CD4-positive, alpha-beta T cell treated with Interleukin-12 subunit alpha and Interleukin-12 subunit beta, for 1 hour (primary cell): Measurements from ENCODE around the gene TAS2R41.

Experiments
- DNase-seq: peaks from one replicate; pipeline ENCODE4 v3.0.0-alpha.2; 2020

The TAS2R41 gene

GRCh38 chr7:143477501-143478150, at the start of gene TAS2R41:
TSS of gene TAS2R41 (plus strand) at chr7:143477873. CDS start at chr7:143477873, 0 bp downstream.
- no peak for DNase-seq

DNA sequence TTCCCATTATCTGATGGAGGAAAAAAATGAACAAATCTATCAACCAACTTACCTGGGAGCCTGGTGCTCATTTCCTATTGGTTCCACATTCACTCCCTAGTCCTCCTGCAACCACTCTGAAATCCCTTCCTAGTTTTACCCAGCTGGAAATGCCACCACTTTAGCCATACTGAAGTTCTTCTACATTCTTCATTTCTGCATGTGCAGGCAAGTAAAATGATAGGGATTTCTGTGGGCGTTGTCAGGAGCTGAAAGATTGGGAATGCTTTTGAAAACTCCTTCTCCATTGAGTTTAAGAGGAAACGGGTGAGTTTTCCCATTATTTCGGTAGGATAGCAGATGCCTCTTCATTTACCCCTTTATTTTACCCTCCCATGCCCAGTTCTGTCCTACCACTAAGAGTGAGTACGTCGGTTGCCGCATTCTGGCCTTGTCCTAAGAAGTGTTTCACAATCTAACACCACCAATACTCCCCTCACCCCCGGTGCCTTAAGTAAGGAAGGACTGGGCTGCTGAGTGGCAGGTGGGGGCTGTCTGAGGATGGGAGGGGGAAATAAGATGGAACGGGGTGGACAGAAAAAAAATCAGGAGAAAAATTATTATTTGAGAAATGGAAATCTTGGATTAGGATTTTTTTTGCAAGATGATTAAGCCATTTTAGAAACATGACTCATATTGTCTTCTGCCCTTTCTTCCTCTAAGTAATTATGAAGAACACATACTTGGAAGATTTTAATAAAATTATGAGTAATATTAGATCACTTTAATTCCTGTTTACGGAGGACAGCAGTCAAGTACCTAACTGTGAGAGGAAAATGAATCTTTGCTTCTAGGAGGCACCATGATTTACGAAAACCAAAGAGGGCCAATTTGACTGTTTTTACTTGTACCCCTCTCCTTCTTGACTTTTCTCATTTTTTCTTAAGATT, 47.6 kb upstream of the TAS2R41 start:
- no peak for DNase-seq

DNA sequence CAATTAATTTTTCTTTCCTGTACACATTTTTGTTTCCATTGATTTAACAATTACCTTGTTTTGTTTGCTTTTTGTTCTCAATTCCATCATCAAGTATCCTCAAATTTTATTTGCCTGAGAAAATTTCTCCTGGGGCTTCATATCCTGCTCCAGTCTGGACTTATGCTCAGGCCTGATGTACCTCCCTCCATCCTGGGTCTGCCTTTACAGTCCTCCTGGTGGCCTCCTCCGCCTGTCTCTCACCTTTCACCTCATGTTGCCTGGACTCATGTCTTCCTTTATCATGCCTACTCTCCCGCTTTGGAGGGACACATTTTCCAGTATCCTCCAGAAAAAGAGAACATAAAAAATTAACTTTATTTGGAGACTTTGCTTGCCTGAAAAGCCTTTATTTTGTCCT, 46.6 kb upstream of the TAS2R41 start:
- DNase-seq = no peak

- no peak for DNase-seq
These were observed 43.9 kb upstream of the TAS2R41 start for GRCh38 chr7:143433759-143434158.

- no peak for DNase-seq
These were observed 43.0 kb upstream of the TAS2R41 start for GRCh38 chr7:143434660-143435059.

- no peak for DNase-seq
These were observed 42.4 kb upstream of the TAS2R41 start for GRCh38 chr7:143435266-143435665.

- DNase-seq = no peak
These were observed 41.2 kb upstream of the TAS2R41 start for GRCh38 chr7:143436325-143436946.

GRCh38 chr7:143437578-143437977, 40.1 kb upstream of the TAS2R41 start:
- DNase-seq = no peak

GRCh38 chr7:143439866-143440265, 37.8 kb upstream of the TAS2R41 start:
- no peak for DNase-seq

DNA sequence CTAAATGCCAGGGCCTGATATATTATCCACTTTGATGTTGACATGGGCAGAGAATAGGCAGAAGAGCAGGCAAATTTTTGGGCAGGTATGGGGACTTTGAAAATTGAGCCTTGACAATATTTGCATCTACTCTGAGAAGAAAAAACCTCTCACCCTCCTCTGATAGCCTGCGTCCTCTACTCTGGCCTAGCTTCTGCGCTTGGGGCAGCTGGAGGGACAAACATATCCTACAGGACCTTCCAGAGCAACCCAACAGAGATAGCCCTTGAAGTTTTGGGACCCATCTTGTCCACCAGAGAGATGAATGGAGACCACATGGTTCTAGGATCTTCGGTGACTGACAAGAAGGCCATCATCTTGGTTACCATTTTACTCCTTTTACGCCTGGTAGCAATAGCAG, 34.5 kb upstream of the TAS2R41 start, which contains the start of gene TAS2R60:
Gene TAS2R60, plus strand, starts transcription at position 301 of the 400 bp plus-strand sequence. Its CDS starts 0 bp downstream, at position 301.
- no peak for DNase-seq

- DNase-seq = no peak
These were observed 33.5 kb upstream of the TAS2R41 start for GRCh38 chr7:143444063-143444782.

- DNase-seq = no peak
These were observed 32.9 kb upstream of the TAS2R41 start for GRCh38 chr7:143444785-143445184.

- no peak for DNase-seq
These were observed 30.2 kb upstream of the TAS2R41 start for GRCh38 chr7:143447466-143447865.

DNA sequence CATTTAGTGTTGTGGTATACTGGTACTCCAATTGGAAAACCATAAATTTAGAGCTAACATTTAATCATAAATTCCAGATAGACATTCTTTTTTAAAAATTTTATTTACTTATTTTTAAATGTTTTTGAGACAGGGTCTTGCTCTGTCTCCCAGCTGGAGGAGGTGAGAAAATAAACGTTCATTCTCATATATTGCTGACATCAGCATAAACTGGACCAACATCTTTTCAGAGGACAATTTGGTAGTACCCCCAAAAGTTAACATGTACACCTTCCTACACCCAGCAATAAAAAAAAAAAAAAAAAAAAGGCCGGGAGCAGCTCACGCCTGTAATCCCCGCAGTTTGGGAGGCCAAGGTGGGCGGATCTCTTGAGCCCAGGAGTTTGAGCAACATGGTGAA, 29.2 kb upstream of the TAS2R41 start:
- DNase-seq = no peak

DNA sequence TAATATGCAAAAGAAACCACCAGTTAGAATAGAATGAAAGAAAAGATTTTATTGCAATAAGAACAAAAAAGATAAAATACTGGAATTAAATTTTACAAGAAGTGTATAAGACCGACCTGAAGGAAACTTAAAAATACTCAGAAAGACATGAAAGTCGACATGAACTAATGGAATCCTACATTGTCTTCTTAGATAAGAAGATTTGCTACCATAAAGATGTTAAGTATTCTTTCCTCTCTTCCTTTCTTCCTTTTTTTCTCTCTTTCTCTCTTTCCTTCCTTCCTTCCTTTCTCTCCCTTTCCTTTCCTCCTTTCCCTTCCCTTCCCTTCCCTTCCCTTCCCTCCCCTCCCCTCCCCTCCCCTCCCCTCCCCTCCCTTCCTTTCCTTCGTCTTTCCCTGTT, 27.9 kb upstream of the TAS2R41 start:
- no peak for DNase-seq

DNA sequence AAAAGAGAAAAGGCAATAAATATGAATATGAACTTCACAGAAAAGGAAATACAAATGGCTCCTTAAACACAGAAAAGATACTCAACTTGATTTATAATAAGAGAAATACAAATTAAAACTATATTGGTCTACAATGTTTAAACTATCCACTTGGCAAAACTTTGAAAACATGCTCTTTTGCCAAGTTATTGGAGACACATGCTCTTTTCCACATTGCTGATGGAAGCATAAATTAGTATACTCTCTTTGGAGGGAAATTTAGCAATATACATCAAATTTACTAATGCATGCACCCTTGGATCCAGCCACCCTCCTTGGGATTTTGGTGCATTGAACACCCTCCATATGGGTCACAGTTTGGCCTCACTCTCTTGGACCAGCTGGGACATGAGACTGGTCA, 26.6 kb upstream of the TAS2R41 start:
- DNase-seq = no peak

GRCh38 chr7:143451746-143452145, 25.9 kb upstream of the TAS2R41 start:
- no peak for DNase-seq

DNA sequence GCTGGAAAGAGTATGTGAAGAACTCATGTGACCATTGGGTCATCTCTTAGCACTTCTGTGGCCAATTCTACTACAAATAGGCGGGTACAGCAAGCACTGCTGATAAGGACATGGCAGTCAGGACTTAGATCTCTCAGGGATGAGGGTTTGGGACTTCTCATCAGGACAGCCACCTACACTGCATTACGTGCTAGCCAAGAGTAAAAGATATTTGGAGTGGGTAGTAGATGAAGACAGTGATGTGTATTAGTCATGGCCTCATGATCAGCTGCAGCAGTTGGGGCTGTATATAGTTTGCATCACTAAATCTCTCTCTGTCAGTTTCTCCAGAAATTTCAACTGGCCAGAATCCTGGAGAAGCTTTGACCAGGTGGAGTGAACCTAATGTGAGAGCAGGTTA, 25.2 kb upstream of the TAS2R41 start:
- no peak for DNase-seq

- DNase-seq = no peak
These were observed 23.5 kb upstream of the TAS2R41 start for GRCh38 chr7:143454091-143454680.

GRCh38 chr7:143455491-143455890, 22.2 kb upstream of the TAS2R41 start:
- no peak for DNase-seq

DNA sequence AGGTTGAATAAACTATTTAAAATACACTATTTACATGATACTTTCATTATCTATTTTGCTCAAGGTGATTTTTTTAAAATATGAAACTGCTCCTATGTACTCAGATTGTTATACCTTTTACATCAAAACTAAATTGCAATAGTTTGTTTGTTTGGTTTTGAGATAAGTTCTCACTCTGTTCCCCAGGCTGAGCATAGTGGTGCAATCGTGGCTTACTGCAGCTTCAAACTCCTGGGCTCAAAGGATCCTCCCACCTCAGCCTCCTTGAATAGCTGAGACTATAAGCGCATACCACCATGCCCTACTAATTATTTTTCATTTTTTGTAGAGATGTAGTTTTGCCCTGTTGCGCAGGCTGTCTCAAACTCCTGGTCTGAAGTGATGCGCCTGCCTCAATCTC, 21.7 kb upstream of the TAS2R41 start:
- DNase-seq = no peak

GRCh38 chr7:143456992-143457793, 20.5 kb upstream of the TAS2R41 start:
- DNase-seq = no peak
